Mesendoderm (in vitro differentiated cells): ENCODE data around the gene NBPF3. TPM values are rescaled to one million over a fixed set of nuclear protein-coding genes. Genes with fewer than 3 reads are reported as not detected.

Experiments used
- DNase-seq: peaks from one replicate; pipeline ENCODE4 v3.0.0; 2013
- H2AK5ac ChIP-seq: 2 replicates; pipeline ENCODE4 v1.6.1; 2013; ENCODE audit warnings: low read length, inconsistent platforms
- H2BK120ac ChIP-seq: 2 replicates; pipeline ENCODE4 v1.6.1; 2013; ENCODE audit warnings: low read depth, mild to moderate bottlenecking, low read length, moderate library complexity, mixed read lengths
- H2BK15ac ChIP-seq: replicated peaks from 2 replicates; pipeline ENCODE4 v1.6.1; 2013; ENCODE audit warnings: low read depth, mild to moderate bottlenecking, moderate library complexity
- H2BK5ac ChIP-seq: 2 replicates; pipeline ENCODE4 v1.6.1; 2013; ENCODE audit warnings: low read length, inconsistent platforms
- H3K18ac ChIP-seq: 2 replicates; pipeline ENCODE4 v1.6.1; 2013; ENCODE audit warnings: mild to moderate bottlenecking, low read length, mixed read lengths
- H3K23ac ChIP-seq: one replicate; pipeline ENCODE4 v1.6.1; 2013; ENCODE audit warnings: low read length
- H3K27ac ChIP-seq: 2 replicates; pipeline ENCODE4 v1.5.1; 2013; ENCODE audit warnings: low read depth, mild to moderate bottlenecking, inconsistent platforms, low read length, moderate library complexity
- H3K27me3 ChIP-seq: 2 replicates; pipeline ENCODE4 v1.6.1; 2013; ENCODE audit warnings: low read length, control low read depth, mild to moderate bottlenecking, inconsistent platforms; ENCODE audit not compliant: insufficient read depth, poor library complexity
- H3K36me3 ChIP-seq: 2 replicates; pipeline ENCODE4 v1.6.1; 2013; ENCODE audit warnings: low read length, inconsistent platforms; ENCODE audit not compliant: control insufficient read depth, insufficient read depth
- H3K4ac ChIP-seq: one replicate; pipeline ENCODE4 v1.6.1; 2013; ENCODE audit warnings: low read depth, mild to moderate bottlenecking, low read length, moderate library complexity
- H3K4me1 ChIP-seq: 2 replicates; pipeline ENCODE4 v1.6.1; 2013; ENCODE audit warnings: low read depth, low read length, inconsistent platforms; ENCODE audit not compliant: control insufficient read depth
- H3K4me2 ChIP-seq: 2 replicates; pipeline ENCODE4 v1.6.1; 2013; ENCODE audit warnings: low read length
- H3K4me3 ChIP-seq: 2 replicates; pipeline ENCODE4 v1.5.1; 2013; ENCODE audit warnings: mild to moderate bottlenecking, low read length
- H3K56ac ChIP-seq: one replicate; pipeline ENCODE4 v1.6.1; 2013; ENCODE audit warnings: low read length
- H3K79me1 ChIP-seq: 2 replicates; pipeline ENCODE4 v1.6.1; 2013; ENCODE audit warnings: low read length, inconsistent platforms
- H3K79me2 ChIP-seq: 2 replicates; pipeline ENCODE4 v1.6.1; 2013; ENCODE audit warnings: mild to moderate bottlenecking, low read length; ENCODE audit not compliant: control insufficient read depth, insufficient read depth
- H3K9ac ChIP-seq: 2 replicates; pipeline ENCODE4 v1.6.1; 2013; ENCODE audit warnings: low read length, inconsistent platforms
- H4K5ac ChIP-seq: one replicate; pipeline ENCODE4 v1.6.1; 2013; ENCODE audit warnings: low read length
- H4K8ac ChIP-seq: one replicate; pipeline ENCODE4 v1.6.1; 2013; ENCODE audit warnings: low read depth, mild to moderate bottlenecking, control low read depth, low read length, moderate library complexity
- WGBS: extraction: QIAGEN DNeasy Blood & Tissue Kit; methylation state at CpG from one replicate; pipeline ENCODE4 v1.1.7; 2013; ENCODE audit warnings: low lambda C conversion rate, missing lambda C conversion rate; ENCODE audit not compliant: insufficient coverage; ENCODE audit errors: extremely low coverage; 5-methylcytosine and 5-hydroxymethylcytosine counted together
- polyA plus RNA-seq, 2 experiments: library from polyadenylated mRNA; stranded (reverse); fragments of 200-250 nt; gene quantifications; one replicate each; pipeline ENCODE4 v1.2.3, GENCODE V29; 2013

NBPF3 gene
- polyA plus RNA-seq (2013, experiment 1 of 2), result 1.3 TPM
- 1.5 TPM for polyA plus RNA-seq (2013, experiment 2 of 2)

GRCh38 chr1:21439721-21440629 lies at the start of gene NBPF3:
NBPF3 (plus strand) TSS chr1:21440137; CDS start chr1:21445087, 4,950 bp downstream.
- no peak within 1 kb of the TSS for H3K18ac ChIP-seq
- peaks cover 2% of the 10 kb centered on the region for H3K4me1 ChIP-seq
- H2BK120ac ChIP-seq, result no peak within 1 kb of the TSS
- H3K23ac ChIP-seq, result no peak within 1 kb of the TSS
- H2BK15ac ChIP-seq, result no peak within 1 kb of the TSS
- no peak within 1 kb of the TSS for H2BK5ac ChIP-seq
- no peak within 1 kb of the TSS for H2AK5ac ChIP-seq
- H3K4me2 ChIP-seq, result peak within 1 kb of the TSS; percentile 86
- H3K27me3 ChIP-seq, result peaks cover 3% of the 10 kb centered on the region
- no peak within 1 kb of the TSS for H4K8ac ChIP-seq
- no peak within 1 kb of the TSS for H4K5ac ChIP-seq
- no peaks in the 10 kb centered on the region for H3K79me1 ChIP-seq
- no peaks in the 10 kb centered on the region for H3K79me2 ChIP-seq
- H3K56ac ChIP-seq, result peak within 1 kb of the TSS; percentile 88
- H3K4me3 ChIP-seq, result peak within 1 kb of the TSS; percentile 59
- H3K27ac ChIP-seq, result no peak within 1 kb of the TSS
- no peaks in the 10 kb centered on the region for H3K36me3 ChIP-seq
- WGBS, result no CpG with 5 or more reads among the region's 87 CpGs
- peak; percentile 94 for DNase-seq
- peak within 1 kb of the TSS; percentile 74 for H3K9ac ChIP-seq
- H3K4ac ChIP-seq, result no peak within 1 kb of the TSS

GRCh38 chr1:21391497-21391896 lies 48.4 kb upstream of the NBPF3 start:
- H3K56ac ChIP-seq, result no peak overlapping the region
- no peak overlapping the region for H4K5ac ChIP-seq
- no peak overlapping the region for H3K4ac ChIP-seq
- H3K9ac ChIP-seq, result no peak overlapping the region
- no peaks in the 10 kb centered on the region for H3K36me3 ChIP-seq
- DNase-seq, result no peak
- no peaks in the 10 kb centered on the region for H3K4me1 ChIP-seq
- peak overlapping the region; percentile 39 for H4K8ac ChIP-seq
- no peak overlapping the region for H3K23ac ChIP-seq
- H2BK120ac ChIP-seq, result no peak overlapping the region
- no CpG with 5 or more reads among the region's 4 CpGs for WGBS
- H3K79me1 ChIP-seq, result no peaks in the 10 kb centered on the region
- H2BK15ac ChIP-seq, result no peak overlapping the region
- no peak overlapping the region for H3K4me2 ChIP-seq
- no peaks in the 10 kb centered on the region for H3K79me2 ChIP-seq
- no peaks in the 10 kb centered on the region for H3K27me3 ChIP-seq
- H3K18ac ChIP-seq, result no peak overlapping the region
- no peak overlapping the region for H2AK5ac ChIP-seq
- H2BK5ac ChIP-seq, result no peak overlapping the region
- no peak overlapping the region for H3K4me3 ChIP-seq
- no peak overlapping the region for H3K27ac ChIP-seq

- Histone ChIP-seq H3K9ac (no peak overlapping the region), H3K27ac (no peak overlapping the region), H3K36me3 (no peaks in the 10 kb centered on the region), H2AK5ac (no peak overlapping the region), H4K5ac (no peak overlapping the region), H3K79me2 (no peaks in the 10 kb centered on the region), H3K4me3 (no peak overlapping the region), H3K4me2 (no peak overlapping the region), H4K8ac (no peak overlapping the region), H2BK120ac (no peak overlapping the region), H3K27me3 (no peaks in the 10 kb centered on the region), H2BK15ac (no peak overlapping the region), H3K18ac (no peak overlapping the region), H3K4me1 (no peaks in the 10 kb centered on the region), H3K79me1 (no peaks in the 10 kb centered on the region), H2BK5ac (no peak overlapping the region), H3K23ac (no peak overlapping the region), H3K4ac (no peak overlapping the region), H3K56ac (no peak overlapping the region)
- no CpG with 5 or more reads among the region's 15 CpGs for WGBS
- no peak for DNase-seq
Observed at GRCh38 chr1:21392587-21393263, 47.2 kb upstream of the NBPF3 start.

GRCh38 chr1:21396516-21396915 lies 43.4 kb upstream of the NBPF3 start:
- Histone ChIP-seq H2BK120ac (no peak overlapping the region), H4K5ac (no peak overlapping the region), H3K56ac (no peak overlapping the region), H3K18ac (no peak overlapping the region), H3K27me3 (peaks cover 2% of the 10 kb centered on the region), H3K36me3 (no peaks in the 10 kb centered on the region), H2BK5ac (no peak overlapping the region), H2BK15ac (no peak overlapping the region), H2AK5ac (no peak overlapping the region), H3K79me1 (no peaks in the 10 kb centered on the region), H3K4me1 (no peaks in the 10 kb centered on the region), H3K27ac (no peak overlapping the region), H3K4me2 (no peak overlapping the region), H4K8ac (no peak overlapping the region), H3K9ac (no peak overlapping the region), H3K79me2 (no peaks in the 10 kb centered on the region), H3K4ac (no peak overlapping the region), H3K23ac (no peak overlapping the region), H3K4me3 (no peak overlapping the region)
- no CpG with 5 or more reads among the region's 4 CpGs for WGBS
- no peak for DNase-seq

GRCh38 chr1:21397813-21398188 lies 42.1 kb upstream of the NBPF3 start:
- Histone ChIP-seq H4K5ac (no peak overlapping the region), H3K23ac (no peak overlapping the region), H3K4me2 (no peak overlapping the region), H3K4me1 (no peaks in the 10 kb centered on the region), H3K27ac (no peak overlapping the region), H3K4ac (no peak overlapping the region), H3K56ac (no peak overlapping the region), H3K4me3 (no peak overlapping the region), H4K8ac (no peak overlapping the region), H3K36me3 (no peaks in the 10 kb centered on the region), H2BK5ac (no peak overlapping the region), H3K79me2 (no peaks in the 10 kb centered on the region), H3K79me1 (no peaks in the 10 kb centered on the region), H2AK5ac (no peak overlapping the region), H2BK15ac (no peak overlapping the region), H3K18ac (no peak overlapping the region), H2BK120ac (no peak overlapping the region), H3K27me3 (peaks cover 2% of the 10 kb centered on the region), H3K9ac (no peak overlapping the region)
- WGBS, result no CpG with 5 or more reads among the region's 15 CpGs
- peak; percentile 68 for DNase-seq
